ENCODE measurements around the gene PATJ.

The PATJ gene

GRCh38 chr1:62198069-62198780 lies 455.9 kb downstream of the PATJ start:
- H3K4me2 ChIP-seq (ENCODE audit: low read depth, low read length, poor library complexity, severe bottlenecking), result no peak overlapping the region
- no peak overlapping the region for H3K9ac ChIP-seq (ENCODE audit: low read length)
- no peaks in the 10 kb centered on the region for H3F3A ChIP-seq (ENCODE audit: insufficient read depth)
- no peaks in the 10 kb centered on the region for H3K27me3 ChIP-seq (ENCODE audit: low read length)
- no peak overlapping the region for H3K4me3 ChIP-seq (ENCODE audit: insufficient read depth, low read length, poor library complexity, severe bottlenecking)
- no peaks in the 10 kb centered on the region for H4K20me1 ChIP-seq (ENCODE audit: low read depth, low read length)
- TF ChIP-seq CTCF (IDR thresholded peaks at IDR 0.05; ENCODE audit: insufficient read depth, low read length, poor library complexity, severe bottlenecking) (no peak), EZH2phosphoT487 (conservative IDR thresholded peaks at IDR 0.05; ENCODE audit: low read length) (no peak)
- no peaks in the 10 kb centered on the region for H3K36me3 ChIP-seq (ENCODE audit: low read length)
- H3K27ac ChIP-seq (ENCODE audit: low read depth, low read length), result no peak overlapping the region
- H3K79me2 ChIP-seq (ENCODE audit: insufficient read depth, low read length), result no peaks in the 10 kb centered on the region
- H3K9me3 ChIP-seq (ENCODE audit: insufficient read depth, low read length), result no peaks in the 10 kb centered on the region
- H2AFZ ChIP-seq (ENCODE audit: low read depth, low read length, severe bottlenecking), result no peak overlapping the region
- no peaks in the 10 kb centered on the region for H3K9me2 ChIP-seq (replicated peaks; ENCODE audit: insufficient read depth, low read length)

GRCh38 chr1:62198781-62199125 lies 456.5 kb downstream of the PATJ start:
- no peak overlapping the region for H3K4me2 ChIP-seq (ENCODE audit: low read depth, low read length, poor library complexity, severe bottlenecking)
- no peak overlapping the region for H2AFZ ChIP-seq (ENCODE audit: low read depth, low read length, severe bottlenecking)
- H3F3A ChIP-seq (ENCODE audit: insufficient read depth), result no peaks in the 10 kb centered on the region
- H3K27ac ChIP-seq (ENCODE audit: low read depth, low read length), result no peak overlapping the region
- TF ChIP-seq CTCF (IDR thresholded peaks at IDR 0.05; ENCODE audit: insufficient read depth, low read length, poor library complexity, severe bottlenecking) (no peak), EZH2phosphoT487 (conservative IDR thresholded peaks at IDR 0.05; ENCODE audit: low read length) (no peak)
- H3K9ac ChIP-seq (ENCODE audit: low read length), result no peak overlapping the region
- H3K36me3 ChIP-seq (ENCODE audit: low read length), result no peaks in the 10 kb centered on the region
- no peaks in the 10 kb centered on the region for H4K20me1 ChIP-seq (ENCODE audit: low read depth, low read length)
- H3K9me3 ChIP-seq (ENCODE audit: insufficient read depth, low read length), result no peaks in the 10 kb centered on the region
- no peaks in the 10 kb centered on the region for H3K9me2 ChIP-seq (replicated peaks; ENCODE audit: insufficient read depth, low read length)
- H3K27me3 ChIP-seq (ENCODE audit: low read length), result no peaks in the 10 kb centered on the region
- H3K4me3 ChIP-seq (ENCODE audit: insufficient read depth, low read length, poor library complexity, severe bottlenecking), result no peak overlapping the region
- no peaks in the 10 kb centered on the region for H3K79me2 ChIP-seq (ENCODE audit: insufficient read depth, low read length)

DNA sequence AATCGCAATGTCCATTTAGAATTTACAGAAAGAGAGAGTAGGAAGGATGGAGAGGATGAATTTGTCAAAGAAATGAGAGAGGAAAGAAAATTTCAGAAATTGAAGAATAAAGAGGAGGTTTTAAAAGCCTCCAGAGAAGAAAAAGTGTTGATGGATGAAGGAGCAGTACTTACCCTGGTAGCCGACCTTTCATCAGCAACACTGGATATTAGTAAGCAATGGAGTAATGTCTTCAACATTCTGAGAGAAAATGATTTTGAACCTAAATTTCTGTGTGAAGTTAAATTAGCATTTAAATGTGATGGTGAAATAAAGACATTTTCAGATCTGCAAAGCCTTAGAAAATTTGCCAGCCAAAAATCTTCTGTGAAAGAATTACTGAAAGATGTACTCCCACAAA lies 464.9 kb downstream of the PATJ start:
- H3K9me2 ChIP-seq (replicated peaks; ENCODE audit: insufficient read depth, low read length), result no peaks in the 10 kb centered on the region
- H4K20me1 ChIP-seq (ENCODE audit: low read depth, low read length), result no peaks in the 10 kb centered on the region
- no peak overlapping the region for H3K27ac ChIP-seq (ENCODE audit: low read depth, low read length)
- H2AFZ ChIP-seq (ENCODE audit: low read depth, low read length, severe bottlenecking), result no peak overlapping the region
- H3K36me3 ChIP-seq (ENCODE audit: low read length), result no peaks in the 10 kb centered on the region
- no peak for TF ChIP-seq EZH2phosphoT487 (conservative IDR thresholded peaks at IDR 0.05; ENCODE audit: low read length)
- no peak for TF ChIP-seq CTCF (IDR thresholded peaks at IDR 0.05; ENCODE audit: insufficient read depth, low read length, poor library complexity, severe bottlenecking)
- H3K27me3 ChIP-seq (ENCODE audit: low read length), result no peaks in the 10 kb centered on the region
- no peak overlapping the region for H3K9ac ChIP-seq (ENCODE audit: low read length)
- peaks cover 7% of the 10 kb centered on the region; the same call in 1 of the 2 replicates for H3K9me3 ChIP-seq (ENCODE audit: insufficient read depth, low read length)
- H3F3A ChIP-seq (ENCODE audit: insufficient read depth), result no peaks in the 10 kb centered on the region
- H3K4me2 ChIP-seq (ENCODE audit: low read depth, low read length, poor library complexity, severe bottlenecking), result no peak overlapping the region
- H3K4me3 ChIP-seq (ENCODE audit: insufficient read depth, low read length, poor library complexity, severe bottlenecking), result no peak overlapping the region
- H3K79me2 ChIP-seq (ENCODE audit: insufficient read depth, low read length), result no peaks in the 10 kb centered on the region

All from SU-DHL-6 (cell line).